ENCODE measurements around the gene AOC2. TPM values are rescaled to one million over a fixed set of nuclear protein-coding genes. Genes with fewer than 3 reads are reported as not detected.

The AOC2 gene
- total and polyA plus RNA-seq, 2 of the 13 experiments (the other 11 are each of a cell fraction or from before 2014, with no cell fraction given), result 1.2 to 3.3 TPM

- TF ChIP-seq ZNF772 (CRISPR knock-in tag; IDR thresholded peaks at IDR 0.05), result peak; percentile 82; the same call in 1 of the 2 replicates
- peak; percentile 94 for TF ChIP-seq ZNF451 (CRISPR knock-in tag; IDR thresholded peaks at IDR 0.05)
- TF ChIP-seq MYPOP (CRISPR knock-in tag; IDR thresholded peaks at IDR 0.05), result peak; percentile 90
- TF ChIP-seq ZNF607 (CRISPR knock-in tag; IDR thresholded peaks at IDR 0.05; ENCODE audit: borderline replicate concordance), result no peak
- TF ChIP-seq BCL3 (CRISPR knock-in tag; IDR thresholded peaks at IDR 0.05), result no peak
- TF ChIP-seq SP2 (CRISPR knock-in tag; IDR thresholded peaks at IDR 0.05), result no peak
- TF ChIP-seq CEBPG (CRISPR knock-in tag; IDR thresholded peaks at IDR 0.05), result no peak
- TF ChIP-seq ZNF331 (CRISPR knock-in tag; IDR thresholded peaks at IDR 0.05), result peak; percentile 76
- TF ChIP-seq POGZ (CRISPR knock-in tag; IDR thresholded peaks at IDR 0.05), result peak; percentile 60; the same call in 1 of the 2 replicates
- TF ChIP-seq ZNF263 (CRISPR knock-in tag; IDR thresholded peaks at IDR 0.05), result peak; percentile 47; the same call in 1 of the 2 replicates
- TF ChIP-seq TOE1 (CRISPR knock-in tag; IDR thresholded peaks at IDR 0.05), result 0 out of 2 replicates have a peak, but pooled peaks have one; percentile 71
- no peak for TF ChIP-seq ZFP36L2 (CRISPR knock-in tag; IDR thresholded peaks at IDR 0.05)
- peak; percentile 88 for TF ChIP-seq TBX2 (CRISPR knock-in tag; IDR thresholded peaks at IDR 0.05; ENCODE audit: borderline replicate concordance)
- no peak for TF ChIP-seq ZNF414 (CRISPR knock-in tag; IDR thresholded peaks at IDR 0.05)
- no peak; the same call in 1 of the 2 replicates for TF ChIP-seq ZNF724P (CRISPR knock-in tag; IDR thresholded peaks at IDR 0.05; ENCODE audit: borderline replicate concordance)
- TF ChIP-seq CBX1 (IDR thresholded peaks at IDR 0.05; ENCODE audit: low read depth), result no peak
- TF ChIP-seq FOXP1 (IDR thresholded peaks at IDR 0.05), result peak; percentile 80
- TF ChIP-seq FOXP1 (CRISPR knock-in tag; IDR thresholded peaks at IDR 0.05), result peak; percentile 89
- TF ChIP-seq BRCA1 (CRISPR knock-in tag; IDR thresholded peaks at IDR 0.05), result peak; percentile 79; the same call in 1 of the 2 replicates
- 0 out of 2 replicates have a peak, but pooled peaks have one; percentile 80 for TF ChIP-seq ZSCAN29 (CRISPR knock-in tag; conservative IDR thresholded peaks at IDR 0.05)
- peak; percentile 100 for TF ChIP-seq THRA (CRISPR knock-in tag; IDR thresholded peaks at IDR 0.05; ENCODE audit: borderline replicate concordance)
- peak; percentile 63 for TF ChIP-seq ZFY (CRISPR knock-in tag; IDR thresholded peaks at IDR 0.05)
- TF ChIP-seq ZNF333 (CRISPR knock-in tag; IDR thresholded peaks at IDR 0.05; ENCODE audit: borderline replicate concordance), result no peak
- TF ChIP-seq SNRNP70 (IDR thresholded peaks at IDR 0.05; ENCODE audit: low read depth, low read length), result no peak
- no peak for TF ChIP-seq TAF15 (IDR thresholded peaks at IDR 0.05; ENCODE audit: low read depth, low read length, poor library complexity, severe bottlenecking)
- TF ChIP-seq TEAD3 (CRISPR knock-in tag; optimal IDR thresholded peaks at IDR 0.05; ENCODE audit: borderline replicate concordance), result peak; percentile 54
- TF ChIP-seq NFIB (CRISPR knock-in tag; IDR thresholded peaks at IDR 0.05; ENCODE audit: borderline replicate concordance), result no peak
- no peak for TF ChIP-seq SRSF1 (optimal IDR thresholded peaks at IDR 0.05; ENCODE audit: low read depth, low read length)
Measured at GRCh38 chr17:42886283-42887176, 42.1 kb downstream of the AOC2 start (continued).

All from HepG2 (cell line).